Activated naive CD8-positive, alpha-beta T cell treated with anti-CD3 and anti-CD28 coated beads, Interleukin-2, amount 50 U/mL, for 24 hours (primary cell): ENCODE results near the gene CLCF1.

Source experiments
- ATAC-seq: fragments of 150-1000 bp; cut with Tn5 transposase; one replicate; pipeline ENCODE4 v1.10.0; 2021
- DNase-seq: peaks from one replicate; pipeline ENCODE4 v3.0.0; 2021
- H3K27ac Mint-ChIP-seq: one replicate; pipeline ENCODE4 v1.8.0; 2021; ENCODE audit warnings: mild to moderate bottlenecking, mixed read lengths
- H3K27me3 Mint-ChIP-seq: one replicate; pipeline ENCODE4 v1.8.0; 2021; ENCODE audit warnings: mixed read lengths
- H3K36me3 Mint-ChIP-seq: one replicate; pipeline ENCODE4 v1.8.0; 2021; ENCODE audit warnings: low read depth, mixed read lengths
- H3K4me1 Mint-ChIP-seq: one replicate; pipeline ENCODE4 v1.8.0; 2021; ENCODE audit warnings: mixed read lengths
- H3K4me3 Mint-ChIP-seq: one replicate; pipeline ENCODE4 v1.8.0; 2021; ENCODE audit warnings: mild to moderate bottlenecking, moderate library complexity, mixed read lengths
- H3K9me3 Mint-ChIP-seq: one replicate; pipeline ENCODE4 v1.8.0; 2021; ENCODE audit warnings: mixed read lengths

The CLCF1 gene

GRCh38 chr11:67354075-67355022 is 19.0 kb downstream of the CLCF1 start:
- Mint-ChIP-seq H3K4me1 (peaks cover 68% of the 10 kb centered on the region), H3K4me3 (peak overlapping the region; percentile 96), H3K27ac (peak overlapping the region; percentile 97), H3K27me3 (no peaks in the 10 kb centered on the region), H3K9me3 (no peaks in the 10 kb centered on the region), H3K36me3 (no peaks in the 10 kb centered on the region)
- DNase-seq (peak; percentile 40), ATAC-seq (peak; percentile 37)

- H3K36me3 Mint-ChIP-seq, result no peaks in the 10 kb centered on the region
- DNase-seq (peak; percentile 98), ATAC-seq (peak; percentile 87)
- H3K4me3 Mint-ChIP-seq, result peak within 1 kb of the TSS; percentile 96
- peak within 1 kb of the TSS; percentile 97 for H3K27ac Mint-ChIP-seq
- H3K9me3 Mint-ChIP-seq, result no peaks in the 10 kb centered on the region
- no peaks in the 10 kb centered on the region for H3K27me3 Mint-ChIP-seq
- peaks cover 76% of the 10 kb centered on the region for H3K4me1 Mint-ChIP-seq
Measured at GRCh38 chr11:67353317-67354074, 19.9 kb downstream of the CLCF1 start, which contains the start of gene POLD4. Gene POLD4 (minus strand): TSS chr11:67353546. CDS start chr11:67353399, 147 bp downstream.

- ATAC-seq, result peak; percentile 26
- H3K4me3 Mint-ChIP-seq, result peak overlapping the region; percentile 96
Measured at GRCh38 chr11:67352546-67353316, 20.7 kb downstream of the CLCF1 start.

GRCh38 chr11:67351275-67352005 is 22.0 kb downstream of the CLCF1 start:
- DNase-seq (peak; percentile 70), ATAC-seq (no peak)
- Mint-ChIP-seq H3K27me3 (no peaks in the 10 kb centered on the region), H3K4me1 (peaks cover 72% of the 10 kb centered on the region), H3K36me3 (no peaks in the 10 kb centered on the region), H3K4me3 (peak overlapping the region; percentile 96), H3K27ac (peak overlapping the region; percentile 74), H3K9me3 (no peaks in the 10 kb centered on the region)

More at GRCh38 chr11:67352546-67353316, 20.7 kb downstream of the CLCF1 start:
- no peak for DNase-seq
- no peaks in the 10 kb centered on the region for H3K9me3 Mint-ChIP-seq
- H3K27ac Mint-ChIP-seq, result peak overlapping the region; percentile 97
- no peaks in the 10 kb centered on the region for H3K36me3 Mint-ChIP-seq
- no peaks in the 10 kb centered on the region for H3K27me3 Mint-ChIP-seq
- H3K4me1 Mint-ChIP-seq, result peaks cover 78% of the 10 kb centered on the region

GRCh38 chr11:67349928-67350465 is 23.4 kb downstream of the CLCF1 start:
- Mint-ChIP-seq H3K4me1 (peaks cover 78% of the 10 kb centered on the region), H3K4me3 (no peak overlapping the region), H3K27me3 (no peaks in the 10 kb centered on the region), H3K27ac (peak overlapping the region; percentile 33), H3K9me3 (no peaks in the 10 kb centered on the region), H3K36me3 (no peaks in the 10 kb centered on the region)
- DNase-seq, result no peak
- no peak for ATAC-seq

- Mint-ChIP-seq H3K27me3 (no peaks in the 10 kb centered on the region), H3K36me3 (no peaks in the 10 kb centered on the region), H3K27ac (peak overlapping the region; percentile 33), H3K4me3 (no peak overlapping the region), H3K9me3 (no peaks in the 10 kb centered on the region), H3K4me1 (peaks cover 78% of the 10 kb centered on the region)
- ATAC-seq (no peak), DNase-seq (no peak)
Measured at GRCh38 chr11:67349457-67349856, 23.9 kb downstream of the CLCF1 start.

GRCh38 chr11:67349036-67349435 is 24.4 kb downstream of the CLCF1 start:
- no peak for ATAC-seq
- no peaks in the 10 kb centered on the region for H3K9me3 Mint-ChIP-seq
- H3K27ac Mint-ChIP-seq, result no peak overlapping the region
- H3K27me3 Mint-ChIP-seq, result no peaks in the 10 kb centered on the region
- H3K4me3 Mint-ChIP-seq, result no peak overlapping the region
- DNase-seq, result no peak
- H3K36me3 Mint-ChIP-seq, result no peaks in the 10 kb centered on the region
- H3K4me1 Mint-ChIP-seq, result peaks cover 78% of the 10 kb centered on the region

- Mint-ChIP-seq H3K27me3 (no peaks in the 10 kb centered on the region), H3K27ac (peak overlapping the region; percentile 1), H3K36me3 (no peaks in the 10 kb centered on the region), H3K4me3 (no peak overlapping the region), H3K9me3 (no peaks in the 10 kb centered on the region), H3K4me1 (peaks cover 72% of the 10 kb centered on the region)
- DNase-seq (no peak), ATAC-seq (peak; percentile 33)
Measured at GRCh38 chr11:67347964-67348749, 25.2 kb downstream of the CLCF1 start.

GRCh38 chr11:67345920-67346819 is 27.2 kb downstream of the CLCF1 start:
- Mint-ChIP-seq H3K4me3 (no peak overlapping the region), H3K27ac (peak overlapping the region; percentile 61), H3K4me1 (peaks cover 59% of the 10 kb centered on the region), H3K36me3 (no peaks in the 10 kb centered on the region), H3K9me3 (no peaks in the 10 kb centered on the region), H3K27me3 (no peaks in the 10 kb centered on the region)
- peak; percentile 55 for ATAC-seq
- no peak for DNase-seq

GRCh38 chr11:67345247-67345919 is 28.0 kb downstream of the CLCF1 start:
- H3K4me1 Mint-ChIP-seq, result peaks cover 55% of the 10 kb centered on the region
- ATAC-seq (no peak), DNase-seq (no peak)
- H3K27ac Mint-ChIP-seq, result peak overlapping the region; percentile 61
- no peaks in the 10 kb centered on the region for H3K36me3 Mint-ChIP-seq
- H3K27me3 Mint-ChIP-seq, result no peaks in the 10 kb centered on the region
- no peak overlapping the region for H3K4me3 Mint-ChIP-seq
- no peaks in the 10 kb centered on the region for H3K9me3 Mint-ChIP-seq

- H3K27ac Mint-ChIP-seq, result peak overlapping the region; percentile 76
- H3K4me1 Mint-ChIP-seq, result peaks cover 45% of the 10 kb centered on the region
- DNase-seq (no peak), ATAC-seq (peak; percentile 56)
- H3K36me3 Mint-ChIP-seq, result no peaks in the 10 kb centered on the region
- H3K9me3 Mint-ChIP-seq, result no peaks in the 10 kb centered on the region
- H3K27me3 Mint-ChIP-seq, result no peaks in the 10 kb centered on the region
- H3K4me3 Mint-ChIP-seq, result no peak overlapping the region
Measured at GRCh38 chr11:67344264-67344663, 29.1 kb downstream of the CLCF1 start.

- no peaks in the 10 kb centered on the region for H3K9me3 Mint-ChIP-seq
- H3K4me1 Mint-ChIP-seq, result no peaks in the 10 kb centered on the region
- H3K27me3 Mint-ChIP-seq, result no peaks in the 10 kb centered on the region
- DNase-seq (no peak), ATAC-seq (no peak)
- H3K36me3 Mint-ChIP-seq, result no peaks in the 10 kb centered on the region
- H3K4me3 Mint-ChIP-seq, result no peak overlapping the region
- no peak overlapping the region for H3K27ac Mint-ChIP-seq
Measured at GRCh38 chr11:67337257-67337656, 36.1 kb downstream of the CLCF1 start.
